GM21619 (cell line): ENCODE results near the gene TOM1L2.

Source experiments
- ATAC-seq: cut with Tn5 transposase; IDR thresholded peaks from one replicate; pipeline ENCODE4 v1.9.1; 2021; ENCODE audit not compliant: unreplicated experiment

TOM1L2 gene

GRCh38 chr17:17972126-17972951 lies at the start of gene TOM1L2, which contains the start of gene DRC3:
Gene TOM1L2, minus strand, starts transcription at chr17:17972400. Its CDS starts 87 bp downstream, at chr17:17972313.
Gene DRC3, plus strand, starts transcription at chr17:17972862. Its CDS starts 4,737 bp downstream, at chr17:17977599.
- ATAC-seq = peak; percentile 83

GRCh38 chr17:18021372-18021771 lies 49.2 kb upstream of the TOM1L2 start:
- no peak for ATAC-seq

GRCh38 chr17:18020971-18021370 lies 48.8 kb upstream of the TOM1L2 start:
- no peak for ATAC-seq

DNA sequence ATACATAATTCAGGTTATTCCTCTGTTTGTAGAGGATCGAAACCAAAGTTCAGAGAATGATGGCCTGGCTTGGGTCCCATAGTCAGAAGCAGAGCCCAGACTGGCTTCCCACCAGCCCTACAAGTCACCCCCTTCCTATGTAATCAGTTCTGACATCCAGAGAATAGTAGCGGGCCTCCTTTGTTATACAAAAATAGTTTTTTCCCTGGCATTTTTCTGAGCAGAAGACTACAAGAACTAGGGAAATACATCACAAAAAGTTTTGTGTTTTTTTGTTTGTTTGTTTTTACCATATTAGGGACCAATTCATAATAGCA lies 47.6 kb upstream of the TOM1L2 start:
- no peak for ATAC-seq

GRCh38 chr17:18018411-18018921 lies 46.3 kb upstream of the TOM1L2 start:
- ATAC-seq = no peak

DNA sequence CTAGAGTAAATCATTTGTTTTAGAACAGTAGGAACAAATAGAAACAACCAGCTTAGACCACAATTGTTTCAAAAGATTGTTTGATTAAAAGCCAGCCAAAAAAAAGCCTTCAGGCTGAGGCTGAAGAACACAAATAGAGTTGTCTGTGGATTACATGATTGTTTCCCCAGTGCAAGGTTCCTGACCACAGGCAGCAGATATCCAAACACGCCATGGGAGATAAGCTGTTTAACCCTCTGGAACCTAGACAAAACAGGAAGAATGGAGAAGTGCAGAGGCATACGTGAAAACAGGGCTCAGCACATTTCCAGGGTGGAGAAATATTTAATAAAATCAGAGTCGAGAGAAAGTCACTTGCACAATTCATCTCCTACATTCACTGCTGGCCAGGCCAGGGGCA lies 45.8 kb upstream of the TOM1L2 start:
- ATAC-seq = no peak

- ATAC-seq = no peak
Measured at GRCh38 chr17:18016426-18016825, 44.2 kb upstream of the TOM1L2 start.

DNA sequence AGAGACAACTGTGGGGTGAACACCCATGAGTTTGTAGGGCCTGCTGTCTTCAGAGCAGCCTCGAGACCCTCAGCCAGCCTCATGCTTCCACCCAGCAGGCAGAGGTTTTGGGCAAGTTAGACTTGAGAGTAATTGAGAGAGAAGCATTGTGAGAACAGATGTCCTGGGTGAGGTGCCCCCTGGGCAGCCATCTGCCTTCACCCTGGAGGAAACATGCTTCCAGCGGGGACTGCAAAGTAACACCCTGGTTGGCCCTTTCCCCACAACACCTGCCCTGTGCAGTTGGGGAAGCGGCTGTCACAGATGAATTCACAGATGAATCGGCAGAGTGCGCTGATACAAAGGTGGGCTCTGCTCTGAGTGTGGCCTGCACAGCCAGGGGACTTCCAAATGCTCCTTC lies 43.4 kb upstream of the TOM1L2 start:
- ATAC-seq = no peak

DNA sequence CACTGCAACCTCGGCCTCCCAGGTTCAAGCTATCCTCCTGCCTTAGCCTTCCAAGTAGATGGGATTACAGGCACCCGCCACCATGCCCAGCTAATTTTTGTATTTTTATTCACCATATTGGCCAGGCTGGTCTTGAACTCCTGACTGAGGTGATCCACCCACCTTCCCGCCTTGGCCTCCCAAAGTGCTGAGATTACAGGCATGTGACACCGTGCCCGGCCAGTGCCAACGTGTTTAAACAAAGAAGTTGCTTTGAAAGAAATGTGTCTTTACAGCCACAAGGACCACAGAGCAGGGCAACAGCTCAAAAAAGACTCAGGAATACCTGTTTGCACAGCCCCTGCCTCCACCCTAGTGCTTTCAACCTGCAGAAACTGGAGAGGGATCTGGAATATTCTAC lies 41.8 kb upstream of the TOM1L2 start:
- ATAC-seq = no peak

DNA sequence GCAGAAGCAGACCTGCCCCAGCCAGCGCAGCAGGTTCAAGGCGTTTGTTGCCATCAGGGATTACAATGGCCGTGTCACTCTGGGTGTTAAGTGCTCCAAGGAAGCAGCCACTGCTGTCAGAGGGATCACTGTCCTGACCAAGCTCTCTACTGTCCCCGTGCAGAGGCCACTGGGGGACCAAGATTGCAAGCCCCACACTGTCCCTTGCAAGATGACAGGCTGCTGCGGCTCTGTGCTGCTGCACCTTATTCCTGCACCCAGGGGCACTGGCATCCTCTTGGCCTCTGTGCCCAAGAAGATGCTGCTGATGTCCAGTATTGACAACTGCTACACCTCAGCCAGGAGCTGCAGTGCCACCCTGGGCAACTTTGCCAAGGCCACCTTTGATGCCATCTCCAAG lies 39.1 kb upstream of the TOM1L2 start:
- no peak for ATAC-seq

DNA sequence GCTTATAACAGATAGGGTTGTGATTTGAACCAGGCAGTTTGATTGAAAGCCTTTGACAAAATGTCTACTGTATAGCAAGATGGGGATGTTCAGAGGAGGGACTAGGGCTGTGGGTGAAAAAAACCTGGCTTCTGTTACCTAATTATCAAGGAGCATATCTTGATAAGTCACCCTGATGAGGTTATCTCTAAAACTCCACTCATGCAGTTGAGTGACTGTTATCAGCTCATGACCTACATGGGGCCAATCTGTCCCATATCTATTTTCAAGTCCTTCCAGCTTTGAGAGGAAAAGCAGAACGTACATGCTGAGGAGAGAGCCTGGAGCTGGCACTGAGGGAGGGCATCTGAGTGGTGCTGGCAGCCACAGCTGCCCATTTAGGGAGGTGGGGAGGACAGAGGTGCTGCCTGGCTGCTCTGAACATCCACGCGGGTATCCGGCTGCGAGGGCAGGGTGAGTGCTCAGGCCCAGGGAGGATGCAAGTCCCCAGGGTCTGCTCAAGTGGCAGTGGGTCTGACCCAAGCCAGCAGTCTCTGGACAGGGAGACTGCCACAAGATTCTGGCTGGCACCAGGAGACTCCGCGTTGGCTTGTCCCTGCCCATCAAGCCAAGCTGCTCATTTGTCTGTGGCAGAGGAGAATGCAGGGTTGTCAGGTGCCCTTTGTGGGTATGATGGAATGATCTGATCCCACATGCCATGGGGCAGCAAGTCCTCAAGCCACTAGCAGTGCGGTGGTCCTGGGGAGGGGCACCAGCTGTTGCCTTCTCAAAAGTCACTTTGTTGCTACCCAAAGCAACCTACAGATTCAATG lies 37.6 kb upstream of the TOM1L2 start:
- ATAC-seq = no peak

DNA sequence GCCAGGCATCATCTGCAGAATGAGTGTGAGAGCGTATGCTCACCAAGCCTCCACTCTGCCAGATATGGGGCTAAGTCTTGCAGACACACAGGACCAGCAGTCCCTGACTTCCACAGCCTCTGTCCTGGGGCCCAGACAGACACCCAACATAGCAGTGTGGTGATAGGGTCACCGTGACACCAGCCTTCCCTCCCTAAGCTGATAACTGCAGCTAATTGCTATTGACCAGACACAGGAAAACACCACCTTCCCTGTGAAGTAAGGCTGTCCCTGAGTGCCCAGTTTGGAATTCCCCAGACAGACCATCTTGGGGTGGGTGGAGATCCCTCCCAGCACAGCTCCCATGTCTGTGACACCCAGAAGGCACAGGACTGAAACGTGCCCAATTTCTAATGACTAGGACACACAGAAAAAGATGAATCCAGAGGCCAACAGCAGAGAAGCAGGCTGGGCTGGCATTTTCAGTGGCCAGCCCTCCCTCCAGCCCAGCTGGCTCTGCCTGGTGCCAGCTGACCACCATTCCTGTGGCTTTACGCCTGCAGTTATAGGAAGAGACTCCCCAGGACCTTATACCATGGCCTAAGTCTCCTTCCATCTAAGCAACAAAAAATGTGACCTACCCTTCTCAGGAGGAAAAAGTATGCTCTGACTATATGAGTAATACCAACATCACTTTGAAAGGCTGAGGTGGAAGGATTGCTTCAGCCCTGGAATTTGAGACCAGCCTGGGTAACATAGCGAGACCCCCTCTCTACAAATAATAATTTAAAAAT lies 36.5 kb upstream of the TOM1L2 start:
- ATAC-seq = no peak

DNA sequence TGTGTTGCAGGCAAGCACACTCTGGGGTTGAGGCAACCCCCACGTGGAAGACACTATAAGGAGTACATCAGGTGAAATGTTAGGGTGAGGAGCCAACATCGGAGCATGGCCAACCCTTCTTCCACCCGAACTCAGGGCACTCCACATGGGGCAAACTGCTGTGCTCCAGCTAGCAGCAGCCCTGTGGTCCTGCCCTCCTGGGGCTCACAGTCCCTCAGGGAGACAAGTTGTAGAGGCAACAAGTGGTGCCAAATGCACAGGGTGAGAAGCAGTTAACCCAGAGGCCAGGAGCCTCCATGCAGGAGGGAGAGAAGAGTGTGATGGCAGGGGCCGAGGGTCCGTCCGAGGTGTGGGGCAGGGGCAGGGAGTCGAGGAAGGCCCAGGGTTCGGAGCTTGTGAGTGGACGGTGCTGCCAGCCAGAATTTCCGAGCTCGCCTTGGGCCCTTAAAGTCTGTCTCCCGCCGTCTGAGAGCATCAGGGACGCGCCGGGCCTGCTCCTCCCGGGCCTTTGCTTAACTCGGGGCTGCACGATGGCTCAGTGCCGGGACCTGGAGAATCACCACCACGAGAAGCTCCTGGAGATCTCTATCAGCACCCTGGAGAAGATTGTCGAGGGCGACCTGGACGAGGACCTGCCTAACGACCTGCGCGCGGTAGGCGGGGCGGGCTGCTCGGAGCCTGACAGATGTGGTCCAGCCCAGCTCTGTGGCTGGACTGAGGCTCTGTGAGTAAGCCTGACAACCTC lies 34.5 kb upstream of the TOM1L2 start:
- ATAC-seq = no peak

- ATAC-seq = no peak
Measured at GRCh38 chr17:18005496-18005895, 33.3 kb upstream of the TOM1L2 start.

DNA sequence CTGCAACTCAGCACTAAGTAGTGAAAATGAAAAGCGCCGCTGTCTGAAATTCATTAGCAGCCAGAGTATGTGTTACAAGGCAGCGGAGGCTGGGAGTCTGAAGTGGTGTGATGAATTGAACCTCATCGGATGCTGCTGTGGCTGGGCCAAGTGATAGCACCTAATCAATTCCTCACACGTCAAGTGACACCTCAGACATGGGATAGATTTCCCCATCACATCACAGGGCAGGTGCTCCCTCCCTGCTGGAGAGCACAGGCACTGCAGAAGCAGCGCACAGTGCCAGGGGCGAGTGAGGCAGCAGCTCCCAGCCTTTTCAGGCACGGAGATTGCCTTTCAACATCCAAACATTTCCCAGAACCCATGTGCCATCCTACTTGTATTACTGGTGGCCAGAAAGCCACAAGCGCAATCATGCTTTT lies 32.7 kb upstream of the TOM1L2 start:
- ATAC-seq = no peak

DNA sequence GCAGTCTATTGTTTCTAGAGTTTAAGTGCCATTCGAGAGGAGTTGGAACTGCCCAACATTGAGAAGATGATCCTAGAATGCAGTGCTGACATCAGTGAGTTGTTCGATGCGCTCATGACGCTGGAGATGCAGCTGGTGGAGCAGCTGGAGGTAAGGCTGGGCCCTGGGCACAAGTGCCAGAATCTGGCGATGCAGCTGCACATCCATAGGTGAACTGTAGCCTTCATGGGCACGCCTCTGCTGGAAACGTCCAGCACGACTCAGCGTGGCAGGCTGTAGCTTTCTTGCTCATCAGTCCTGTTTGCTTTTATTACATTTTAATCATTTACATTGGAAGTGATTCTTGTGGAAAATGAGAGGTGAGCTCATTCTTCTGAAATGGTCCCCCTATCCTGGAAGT lies 32.1 kb upstream of the TOM1L2 start:
- no peak for ATAC-seq

DNA sequence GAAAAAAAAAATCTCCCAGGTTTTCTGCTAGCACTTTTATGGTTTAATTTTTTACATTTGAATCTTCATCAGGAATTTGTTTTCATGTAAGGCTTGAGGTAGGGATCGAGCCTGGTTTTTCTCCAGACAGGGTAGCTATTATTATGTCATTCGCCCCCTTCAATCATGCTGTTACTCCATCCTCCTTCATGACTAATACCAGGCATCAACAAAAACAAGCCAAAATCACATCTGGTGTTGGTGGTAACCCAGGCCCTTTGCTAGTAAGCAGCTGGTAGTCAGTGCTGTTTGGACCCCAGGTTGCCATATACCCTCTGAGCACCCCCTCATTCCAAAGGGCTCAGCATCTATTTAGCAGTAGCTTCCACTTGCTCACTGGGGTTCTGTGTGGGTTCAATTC lies 30.0 kb upstream of the TOM1L2 start:
- no peak for ATAC-seq

DNA sequence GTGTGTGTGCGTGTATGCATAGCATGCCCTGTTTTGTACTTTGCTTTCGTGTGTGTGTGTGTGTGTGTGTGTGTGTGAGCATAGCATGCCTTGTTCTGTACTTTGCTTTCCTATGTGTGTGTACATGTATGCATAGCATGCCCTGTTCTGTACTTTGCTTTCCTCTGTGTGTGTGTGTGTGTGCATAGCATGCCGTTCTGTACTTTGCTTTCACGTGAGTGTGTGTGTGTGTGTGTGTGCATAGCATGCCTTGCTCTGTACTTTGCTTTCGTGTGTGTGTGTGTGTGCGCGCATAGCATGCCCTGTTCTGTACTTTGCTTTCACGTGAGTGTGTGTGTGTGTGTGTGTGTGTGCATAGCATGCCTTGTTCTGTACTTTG lies 27.8 kb upstream of the TOM1L2 start:
- no peak for ATAC-seq

DNA sequence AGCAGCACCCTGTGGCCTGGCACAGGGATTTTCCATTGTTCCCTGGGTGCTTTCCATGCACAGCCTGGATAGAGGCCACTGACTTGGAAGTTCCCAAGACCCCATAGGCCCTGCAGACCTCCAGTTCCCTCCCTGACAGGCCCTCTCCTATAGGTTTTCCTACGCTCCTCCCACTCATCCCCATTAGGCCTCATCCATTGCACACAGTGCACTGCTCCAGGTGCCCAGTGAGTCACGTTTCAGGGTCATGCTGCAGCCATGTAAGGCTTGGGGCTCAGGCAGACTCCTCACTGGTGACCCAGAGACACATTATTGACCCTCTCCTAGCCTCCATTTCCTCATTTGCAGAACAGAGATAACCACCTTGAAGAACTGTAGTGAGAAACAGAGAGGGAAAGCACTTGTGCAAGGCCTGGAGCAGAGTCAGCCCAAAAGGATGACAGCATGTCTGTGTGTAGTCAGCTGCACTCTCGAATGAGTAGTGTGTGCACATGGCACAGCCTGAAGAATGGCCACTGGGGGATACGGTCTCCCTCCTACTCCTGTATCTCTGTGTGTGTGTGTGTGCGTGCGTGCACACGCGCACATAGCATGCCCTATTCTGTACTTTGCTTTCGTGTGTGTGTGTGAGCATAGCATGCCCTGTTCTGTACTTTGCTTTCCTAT lies 27.3 kb upstream of the TOM1L2 start:
- ATAC-seq = no peak

- no peak for ATAC-seq
Measured at GRCh38 chr17:17998934-17999333, 26.7 kb upstream of the TOM1L2 start.
